Fibroblast of lung (primary cell): ENCODE data around the gene OBSCN. TPM values are rescaled to one million over a fixed set of nuclear protein-coding genes. Genes with fewer than 3 reads are reported as not detected.

Experiments
- DNase-seq, 2 donors: peaks; one replicate each; pipeline versions ENCODE4 v3.0.0 to v3.0.0-alpha.2; 2010; ENCODE audit warnings: low read depth in 2 of 2
- H2AFZ ChIP-seq: 2 replicates; pipeline ENCODE4 v1.5.1; 2012; ENCODE audit warnings: low read length, control low read depth, inconsistent platforms
- H3K27ac ChIP-seq: 2 replicates; pipeline ENCODE4 v1.5.1; 2011; ENCODE audit warnings: low read length, control low read depth; ENCODE audit not compliant: insufficient read depth
- H3K27me3 ChIP-seq: 2 replicates; pipeline ENCODE4 v1.5.1; 2011; ENCODE audit warnings: mild to moderate bottlenecking, low read length; ENCODE audit not compliant: control insufficient read depth, insufficient read depth
- H3K36me3 ChIP-seq: 2 replicates; pipeline ENCODE4 v1.5.1; 2011; ENCODE audit warnings: low read length; ENCODE audit not compliant: control insufficient read depth, insufficient read depth
- H3K4me1 ChIP-seq: 2 replicates; pipeline ENCODE4 v1.5.1; 2011; ENCODE audit warnings: low read length; ENCODE audit not compliant: control insufficient read depth, insufficient read depth; ENCODE audit errors: extremely low read depth
- H3K4me2 ChIP-seq: 2 replicates; pipeline ENCODE4 v1.5.1; 2011; ENCODE audit warnings: low read length, control low read depth; ENCODE audit not compliant: insufficient read depth; ENCODE audit errors: extremely low read depth
- H3K4me3 ChIP-seq, 4 experiments: fragments of 200-600 bp in 1 of 4; sonication (generic) in 1 of 4; replicated peaks in 1 of 4; 2 replicates each; pipeline ENCODE4 v1.5.1; 2011 to 2016; ENCODE audit warnings: low read length in 4 of 4, low read depth in 3 of 4, mild to moderate bottlenecking in 3 of 4, control low read depth in 2 of 4, inconsistent platforms in 1 of 4, mixed read lengths in 1 of 4; ENCODE audit not compliant: insufficient read depth in 1 of 4; ENCODE audit errors: control extremely low read depth in 1 of 4
- H3K79me2 ChIP-seq: 2 replicates; pipeline ENCODE4 v1.5.1; 2012; ENCODE audit warnings: mild to moderate bottlenecking, low read length, inconsistent platforms; ENCODE audit not compliant: control insufficient read depth, insufficient read depth
- H3K9ac ChIP-seq: 2 replicates; pipeline ENCODE4 v1.5.1; 2011; ENCODE audit warnings: mild to moderate bottlenecking, low read length, control low read depth; ENCODE audit not compliant: insufficient read depth
- H3K9me3 ChIP-seq: 2 replicates; pipeline ENCODE4 v1.5.1; 2012; ENCODE audit warnings: low read depth, low read length; ENCODE audit not compliant: control insufficient read depth, insufficient read depth
- H4K20me1 ChIP-seq: 2 replicates; pipeline ENCODE4 v1.5.1; 2011; ENCODE audit warnings: low read length; ENCODE audit not compliant: control insufficient read depth, insufficient read depth; ENCODE audit errors: extremely low read depth
- EZH2 ChIP-seq: IDR thresholded peaks from 2 replicates; pipeline ENCODE4 v1.5.1; 2012; ENCODE audit warnings: low read length, control low read depth, mild to moderate bottlenecking; ENCODE audit errors: missing control alignments
- polyA plus RNA-seq, 2 donors: library from polyadenylated mRNA; depleted of rRNA in 1 of 2; stranded (reverse) in 1 of 2; unstranded in 1 of 2; fragments of >200 nt; gene quantifications; 2 replicates each; pipeline ENCODE4 v1.2.1, GENCODE V29; 2011 to 2012; ENCODE audit warnings: missing spikeins in 1 of 2
- total RNA-seq: library from RNA; depleted of rRNA; stranded (reverse); fragments of >200 nt; gene quantifications from 2 replicates; pipeline ENCODE4 v1.2.1, GENCODE V29; 2014
- TF ChIP-seq, protein P1 (sequence below), 2 donors: IDR thresholded peaks in 1 of 2; conservative IDR thresholded peaks in 1 of 2; 1 replicate in 1 of 2; 2 replicates in 1 of 2; pipeline ENCODE4 v1.5.1; 2011 to 2012; ENCODE audit warnings: low read length in 2 of 2, control low read depth in 1 of 2, inconsistent platforms in 1 of 2, low read depth in 1 of 2, mild to moderate bottlenecking in 1 of 2

Gene OBSCN
- total and polyA plus RNA-seq, 2 donors (not counting 1 experiment from before 2014, with no cell fraction given): 0.87 to 16.8 TPM

GRCh38 chr1:228224198-228225164 is 16.6 kb downstream of the OBSCN start:
- no peaks in the 10 kb centered on the region for H3K79me2 ChIP-seq
- no peak overlapping the region for H3K27ac ChIP-seq
- no peak for DNase-seq
- H3K9me3 ChIP-seq: no peaks in the 10 kb centered on the region
- no peak overlapping the region for H3K4me3 ChIP-seq
- no peak overlapping the region for H3K4me2 ChIP-seq
- no peak overlapping the region for H2AFZ ChIP-seq
- no peaks in the 10 kb centered on the region for H3K36me3 ChIP-seq
- H3K4me1 ChIP-seq: peaks cover 2% of the 10 kb centered on the region
- H4K20me1 ChIP-seq: no peaks in the 10 kb centered on the region
- TF ChIP-seq, protein P1, sequence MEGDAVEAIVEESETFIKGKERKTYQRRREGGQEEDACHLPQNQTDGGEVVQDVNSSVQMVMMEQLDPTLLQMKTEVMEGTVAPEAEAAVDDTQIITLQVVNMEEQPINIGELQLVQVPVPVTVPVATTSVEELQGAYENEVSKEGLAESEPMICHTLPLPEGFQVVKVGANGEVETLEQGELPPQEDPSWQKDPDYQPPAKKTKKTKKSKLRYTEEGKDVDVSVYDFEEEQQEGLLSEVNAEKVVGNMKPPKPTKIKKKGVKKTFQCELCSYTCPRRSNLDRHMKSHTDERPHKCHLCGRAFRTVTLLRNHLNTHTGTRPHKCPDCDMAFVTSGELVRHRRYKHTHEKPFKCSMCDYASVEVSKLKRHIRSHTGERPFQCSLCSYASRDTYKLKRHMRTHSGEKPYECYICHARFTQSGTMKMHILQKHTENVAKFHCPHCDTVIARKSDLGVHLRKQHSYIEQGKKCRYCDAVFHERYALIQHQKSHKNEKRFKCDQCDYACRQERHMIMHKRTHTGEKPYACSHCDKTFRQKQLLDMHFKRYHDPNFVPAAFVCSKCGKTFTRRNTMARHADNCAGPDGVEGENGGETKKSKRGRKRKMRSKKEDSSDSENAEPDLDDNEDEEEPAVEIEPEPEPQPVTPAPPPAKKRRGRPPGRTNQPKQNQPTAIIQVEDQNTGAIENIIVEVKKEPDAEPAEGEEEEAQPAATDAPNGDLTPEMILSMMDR (conservative IDR thresholded peaks at IDR 0.05 in 1 of 2, IDR thresholded peaks at IDR 0.05 in 1 of 2; ENCODE audit: low read depth in 1 of 2, low read length in 2 of 2): no peak
- TF ChIP-seq EZH2: no peak
- no peaks in the 10 kb centered on the region for H3K27me3 ChIP-seq
- H3K9ac ChIP-seq: no peak overlapping the region

DNA sequence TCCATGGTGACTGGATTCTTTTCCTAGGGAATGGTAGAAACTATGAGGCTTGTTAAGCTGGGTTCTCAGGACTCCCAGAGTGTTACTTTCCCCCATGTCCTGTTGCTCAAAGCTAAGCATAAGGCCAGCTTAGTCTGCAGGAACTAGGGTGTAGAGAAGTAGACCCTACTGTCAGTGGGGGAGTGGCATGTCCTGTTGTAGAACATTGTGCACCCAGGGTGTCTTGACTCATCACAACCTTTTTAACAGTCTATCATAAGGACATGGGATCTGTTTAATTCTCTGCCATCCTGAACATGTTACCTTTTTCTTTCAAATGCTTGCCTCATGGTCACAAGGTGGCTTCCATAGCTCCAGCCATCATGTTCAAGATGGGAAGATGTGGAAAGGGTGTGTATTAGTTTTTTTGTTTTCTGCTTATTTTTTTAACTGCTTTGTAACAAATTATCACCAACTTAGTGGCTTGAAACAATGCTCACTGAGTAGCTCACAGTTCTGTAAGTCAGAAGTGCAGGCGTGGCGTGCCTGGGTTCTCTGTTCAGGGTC is 17.4 kb downstream of the OBSCN start:
- H3K4me1 ChIP-seq: peaks cover 2% of the 10 kb centered on the region
- H3K4me2 ChIP-seq: no peak overlapping the region
- TF ChIP-seq EZH2: no peak
- TF ChIP-seq, protein P1 (conservative IDR thresholded peaks at IDR 0.05 in 1 of 2, IDR thresholded peaks at IDR 0.05 in 1 of 2; ENCODE audit: low read depth in 1 of 2, low read length in 2 of 2): no peak
- no peaks in the 10 kb centered on the region for H3K36me3 ChIP-seq
- H3K4me3 ChIP-seq: no peak overlapping the region
- no peak for DNase-seq
- H3K9me3 ChIP-seq: no peaks in the 10 kb centered on the region
- no peaks in the 10 kb centered on the region for H3K79me2 ChIP-seq
- H4K20me1 ChIP-seq: no peaks in the 10 kb centered on the region
- H3K27ac ChIP-seq: no peak overlapping the region
- H3K27me3 ChIP-seq: no peaks in the 10 kb centered on the region
- H3K9ac ChIP-seq: no peak overlapping the region
- H2AFZ ChIP-seq: no peak overlapping the region

- no peaks in the 10 kb centered on the region for H3K79me2 ChIP-seq
- H3K27ac ChIP-seq: no peak overlapping the region
- H3K27me3 ChIP-seq: no peaks in the 10 kb centered on the region
- TF ChIP-seq EZH2: no peak
- TF ChIP-seq, protein P1 (conservative IDR thresholded peaks at IDR 0.05 in 1 of 2, IDR thresholded peaks at IDR 0.05 in 1 of 2; ENCODE audit: low read depth in 1 of 2, low read length in 2 of 2): no peak
- peaks cover 2% of the 10 kb centered on the region for H3K4me1 ChIP-seq
- H3K4me3 ChIP-seq: no peak overlapping the region
- H4K20me1 ChIP-seq: no peaks in the 10 kb centered on the region
- DNase-seq: no peak
- H3K9ac ChIP-seq: no peak overlapping the region
- no peaks in the 10 kb centered on the region for H3K9me3 ChIP-seq
- no peaks in the 10 kb centered on the region for H3K36me3 ChIP-seq
- H3K4me2 ChIP-seq: no peak overlapping the region
- no peak overlapping the region for H2AFZ ChIP-seq
These were observed 17.9 kb downstream of the OBSCN start for GRCh38 chr1:228225740-228226139.
